ENCODE data around the gene FBXO3.

DNA sequence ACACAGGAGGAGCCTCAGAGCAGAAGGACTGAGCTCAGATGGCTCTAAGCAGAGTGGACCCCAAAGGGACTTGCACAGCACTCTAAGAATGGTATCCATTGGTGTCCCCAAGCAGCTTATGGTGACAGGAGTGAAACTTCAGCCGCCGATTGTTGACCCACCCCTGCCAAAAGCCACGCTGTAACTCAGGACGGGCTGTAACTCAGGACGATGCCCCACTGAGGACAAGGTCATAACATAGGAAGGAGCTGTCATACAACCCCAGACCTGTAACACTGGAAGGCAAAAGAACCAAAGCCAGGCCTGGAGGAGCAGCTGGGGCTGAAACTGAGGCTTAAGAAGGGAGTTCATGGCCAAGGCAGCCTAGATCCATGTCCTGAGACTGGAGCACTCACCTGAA is 52.3 kb downstream of the FBXO3 start:
- TF ChIP-seq, protein P1, sequence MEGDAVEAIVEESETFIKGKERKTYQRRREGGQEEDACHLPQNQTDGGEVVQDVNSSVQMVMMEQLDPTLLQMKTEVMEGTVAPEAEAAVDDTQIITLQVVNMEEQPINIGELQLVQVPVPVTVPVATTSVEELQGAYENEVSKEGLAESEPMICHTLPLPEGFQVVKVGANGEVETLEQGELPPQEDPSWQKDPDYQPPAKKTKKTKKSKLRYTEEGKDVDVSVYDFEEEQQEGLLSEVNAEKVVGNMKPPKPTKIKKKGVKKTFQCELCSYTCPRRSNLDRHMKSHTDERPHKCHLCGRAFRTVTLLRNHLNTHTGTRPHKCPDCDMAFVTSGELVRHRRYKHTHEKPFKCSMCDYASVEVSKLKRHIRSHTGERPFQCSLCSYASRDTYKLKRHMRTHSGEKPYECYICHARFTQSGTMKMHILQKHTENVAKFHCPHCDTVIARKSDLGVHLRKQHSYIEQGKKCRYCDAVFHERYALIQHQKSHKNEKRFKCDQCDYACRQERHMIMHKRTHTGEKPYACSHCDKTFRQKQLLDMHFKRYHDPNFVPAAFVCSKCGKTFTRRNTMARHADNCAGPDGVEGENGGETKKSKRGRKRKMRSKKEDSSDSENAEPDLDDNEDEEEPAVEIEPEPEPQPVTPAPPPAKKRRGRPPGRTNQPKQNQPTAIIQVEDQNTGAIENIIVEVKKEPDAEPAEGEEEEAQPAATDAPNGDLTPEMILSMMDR (conservative IDR thresholded peaks at IDR 0.05; ENCODE audit: low read depth, low read length), result no peak
- TF ChIP-seq EZH2phosphoT487 (IDR thresholded peaks at IDR 0.05; ENCODE audit: borderline replicate concordance, low read length), result no peak
